Calu3 (cell line): ENCODE data around the gene PKM. TPM values are rescaled to one million over a fixed set of nuclear protein-coding genes. Genes with fewer than 3 reads are reported as not detected.
"Not testable (repeated sequence)": the region's sequence is repeated elsewhere in the genome, so short reads cannot be mapped to it uniquely, and the experiment has no call there.

Source experiments
- Bru-seq: library from RNA; stranded (reverse); fragments of 400-500 nt; gene quantifications from one replicate; lab custom pipeline; 2021; lab: Mats Ljungman, UMichigan
- BruChase-seq, 2 experiments: library from RNA; stranded (reverse); fragments of 400-500 nt; gene quantifications; one replicate each; lab custom pipeline; 2021; lab: Mats Ljungman, UMichigan
- BruUV-seq: library from RNA; stranded (reverse); fragments of 400-500 nt; replicated peaks from 2 replicates; lab custom pipeline; 2021; lab: Mats Ljungman, UMichigan
- CTCF ChIA-PET: fragments of 300-600 bp; sonication (Branson Sonifier 250); formaldehyde crosslinking; loops from one replicate; lab custom pipeline; 2022; ENCODE audit warnings: antibody characterized with exemption; lab: Charles Lee
- DNase-seq: peaks from one replicate; pipeline ENCODE4 v3.0.0; 2022
- H3K27ac Mint-ChIP-seq: one replicate; pipeline ENCODE4 v1.8.0; 2022; ENCODE audit warnings: mixed read lengths; ENCODE audit not compliant: unreplicated experiment
- H3K27me3 Mint-ChIP-seq: one replicate; pipeline ENCODE4 v1.8.0; 2022; ENCODE audit warnings: mixed read lengths; ENCODE audit not compliant: unreplicated experiment
- H3K36me3 Mint-ChIP-seq: one replicate; pipeline ENCODE4 v1.8.0; 2022; ENCODE audit warnings: mild to moderate bottlenecking, moderate library complexity, mixed read lengths; ENCODE audit not compliant: insufficient read depth, unreplicated experiment
- H3K4me1 Mint-ChIP-seq: one replicate; pipeline ENCODE4 v1.8.0; 2022; ENCODE audit warnings: mild to moderate bottlenecking, low read depth, mixed read lengths; ENCODE audit not compliant: unreplicated experiment
- H3K4me3 Mint-ChIP-seq: one replicate; pipeline ENCODE4 v1.8.0; 2022; ENCODE audit warnings: mild to moderate bottlenecking, low read depth, moderate library complexity, mixed read lengths; ENCODE audit not compliant: unreplicated experiment
- H3K9me3 Mint-ChIP-seq: one replicate; pipeline ENCODE4 v1.8.0; 2022; ENCODE audit warnings: low read depth, mixed read lengths; ENCODE audit not compliant: unreplicated experiment
- CTCF ChIP-seq: fragments of 200-600 bp; IDR thresholded peaks from one replicate; pipeline ENCODE4 v1.8.0; 2022; ENCODE audit warnings: antibody characterized with exemption; ENCODE audit not compliant: unreplicated experiment
- intact Hi-C: fragments of 100-400 bp; cut with micrococcal nuclease; formaldehyde crosslinking; loops from one replicate; pipeline ENCODE4 v1.10.0; 2022; ENCODE audit not compliant: unreplicated experiment
- long read RNA-seq: library from polyadenylated mRNA; stranded (forward); transcript quantifications from one replicate; pipeline ENCODE4 v2.0.0, GENCODE V29; 2022
- total RNA-seq: library from RNA; stranded (reverse); gene quantifications from 2 replicates; pipeline ENCODE4 v1.2.3, GENCODE V29; 2022

PKM gene
- total RNA-seq (1,874 and 1,922 TPM in 2 replicates), Bru-seq, nascent RNA (percentile 99 among the genes with signal in this experiment), BruChase-seq, experiment 1, labeled RNA remaining after a 6-hour chase (percentile 99 among the genes with signal in this experiment), BruChase-seq, experiment 2, labeled RNA remaining after a 2-hour chase (percentile 98 among the genes with signal in this experiment)
- long read RNA-seq, transcript PKM-202 (11 exons, 2,318 nt), result major isoform, 3,401 of 3,877 reads
- long read RNA-seq, transcript PKM-212 (3 exons, 3,016 nt), result minor isoform, 21 of 3,877 reads
- long read RNA-seq, transcript PKM-214 (2 exons, 2,301 nt), result minor isoform, 25 of 3,877 reads
- long read RNA-seq, partial matches to known transcripts, result 147 of 3,877 reads
- long read RNA-seq, other reads (novel, unspliced or antisense), result 282 of 3,877 reads

GRCh38 chr15:72231066-72231832 is at the start of gene PKM:
TSS of gene PKM (minus strand) at chr15:72231190. CDS start at chr15:72219097, 12,093 bp downstream.
- intact Hi-C loops, result no loop called here
- Mint-ChIP-seq H3K27me3 (no peaks in the 10 kb centered on the region), H3K4me1 (peaks cover 55% of the 10 kb centered on the region), H3K36me3 (peaks cover 74% of the 10 kb centered on the region), H3K9me3 (no peaks in the 10 kb centered on the region), H3K4me3 (peak within 1 kb of the TSS; percentile 91), H3K27ac (peak within 1 kb of the TSS; percentile 95)
- no TSS peak for BruUV-seq
- no peak for TF ChIP-seq CTCF
- CTCF ChIA-PET, result interaction anchor here (1.0 to 1.8 kb wide), 2 partner anchors 10 to 32 kb away, joined by 3 to 8 read pairs; no protein-coding TSS in a partner anchor
- DNase-seq, result peak; percentile 100

- TF ChIP-seq CTCF, result no peak
- H3K27me3 Mint-ChIP-seq, result peaks cover 15% of the 10 kb centered on the region
- H3K4me1 Mint-ChIP-seq, result no peaks in the 10 kb centered on the region
- BruUV-seq, result no TSS peak
- intact Hi-C loops, result no loop called here
- no peaks in the 10 kb centered on the region for H3K36me3 Mint-ChIP-seq
- H3K4me3 Mint-ChIP-seq, result no peak overlapping the region
- no peak overlapping the region for H3K27ac Mint-ChIP-seq
- CTCF ChIA-PET, result interaction anchor here (0.6 kb wide), 1 partner anchor 813 kb away, joined by 5 read pairs; no protein-coding TSS in a partner anchor
- H3K9me3 Mint-ChIP-seq, result no peaks in the 10 kb centered on the region
- DNase-seq, result no peak
Observed at GRCh38 chr15:72280751-72281150, 49.8 kb upstream of the PKM start.

GRCh38 chr15:72278737-72279136 is 47.7 kb upstream of the PKM start:
- CTCF ChIA-PET, result no interaction called here
- TF ChIP-seq CTCF, result no peak
- Mint-ChIP-seq H3K4me3 (no peak overlapping the region), H3K27ac (no peak overlapping the region), H3K36me3 (peaks cover 2% of the 10 kb centered on the region), H3K27me3 (peaks cover 25% of the 10 kb centered on the region), H3K4me1 (peaks cover 4% of the 10 kb centered on the region), H3K9me3 (no peaks in the 10 kb centered on the region)
- no TSS peak for BruUV-seq
- intact Hi-C loops, result no loop called here
- no peak for DNase-seq

GRCh38 chr15:72276326-72276700 is 45.3 kb upstream of the PKM start:
- H3K27me3 Mint-ChIP-seq, result peaks cover 25% of the 10 kb centered on the region
- CTCF ChIA-PET, result no interaction called here
- no peak overlapping the region for H3K27ac Mint-ChIP-seq
- DNase-seq, result no peak
- H3K9me3 Mint-ChIP-seq, result no peaks in the 10 kb centered on the region
- no peak overlapping the region for H3K4me3 Mint-ChIP-seq
- TF ChIP-seq CTCF, result no peak
- no TSS peak for BruUV-seq
- H3K36me3 Mint-ChIP-seq, result peaks cover 26% of the 10 kb centered on the region
- peaks cover 16% of the 10 kb centered on the region for H3K4me1 Mint-ChIP-seq
- intact Hi-C loops, result no loop called here

GRCh38 chr15:72275635-72276325 is 44.8 kb upstream of the PKM start:
- CTCF ChIA-PET, DNase-seq, H3K27ac Mint-ChIP-seq, H3K4me3 Mint-ChIP-seq, intact Hi-C loops, H3K9me3 Mint-ChIP-seq, BruUV-seq: not testable (repeated sequence)
- H3K27me3 Mint-ChIP-seq, result peaks cover 25% of the 10 kb centered on the region
- H3K36me3 Mint-ChIP-seq, result peaks cover 29% of the 10 kb centered on the region
- H3K4me1 Mint-ChIP-seq, result peaks cover 22% of the 10 kb centered on the region
